K562 (cell line): ENCODE data around the gene P2RY11. TPM values are rescaled to one million over a fixed set of nuclear protein-coding genes. Genes with fewer than 3 reads are reported as not detected.

ENCODE experiments used
- ARID3A ChIP-seq: IDR thresholded peaks from 2 replicates; pipeline ENCODE4 v1.6.1; 2012; ENCODE audit warnings: low read depth, low read length, improper control_type of control experiment, borderline replicate concordance
- BRD9 ChIP-seq: fragments of 450-650 bp; IDR thresholded peaks from 2 replicates; pipeline ENCODE4 v1.6.1; 2018; ENCODE audit warnings: low read depth; ENCODE audit not compliant: partially characterized antibody
- DACH1 ChIP-seq: fragments of 450-650 bp; IDR thresholded peaks from 2 replicates; pipeline ENCODE4 v1.6.1; 2018; ENCODE audit not compliant: partially characterized antibody
- NR2C1 ChIP-seq, 2 experiments: fragments of 450-650 bp; IDR thresholded peaks; 2 replicates each; pipeline ENCODE4 v1.6.1; 2017; ENCODE audit warnings: mild to moderate bottlenecking in 2 of 2, antibody characterized with exemption in 1 of 2, inconsistent platforms in 1 of 2, missing compliant biosample characterization in 1 of 2, missing genetic modification characterization in 1 of 2
- SUPT5H ChIP-seq: fragments of 450-650 bp; IDR thresholded peaks from 2 replicates; pipeline ENCODE4 v1.6.1; 2016
- ZNF740 ChIP-seq, 3 experiments: fragments of 200-800 bp in 1 of 3; sonication (Bioruptor generic) in 1 of 3; sonication (generic) in 1 of 3; formaldehyde crosslinking in 1 of 3; IDR thresholded peaks; 2 replicates each; pipeline versions ENCODE4 v1.6.1 to v1.8.0; 2016 to 2022; ENCODE audit warnings: mild to moderate bottlenecking in 2 of 3, missing compliant biosample characterization in 2 of 3, missing genetic modification characterization in 2 of 3, missing genetic modification reagents in 1 of 3
- polyA plus RNA-seq, 8 experiments: library from polyadenylated mRNA; depleted of rRNA in 4 of 8; stranded (reverse) in 5 of 8; unstranded in 3 of 8; fragments of >200 nt; fragmentation: Nextera tagmentation in 2 of 8; fragmentation: Illumina TruSeq in 1 of 8; extraction: Ambion mirVana in 2 of 8; extraction: Trizol in 1 of 8; gene quantifications; 2 replicates each; pipeline versions ENCODE4 v1.2.1 to v1.2.3, GENCODE V29; 2011 to 2014; ENCODE audit warnings: inconsistent platforms in 1 of 8, missing spikeins in 1 of 8
- total RNA-seq, 7 experiments: library from RNA; depleted of rRNA in 6 of 7; stranded (reverse); fragments of >200 nt in 6 of 7; fragmentation: Illumina TruSeq in 2 of 7; extraction: Trizol in 2 of 7; gene quantifications; 2 replicates each; pipeline versions ENCODE4 v1.2.1 to v1.2.3, GENCODE V29; 2011 to 2021; ENCODE audit warnings: low replicate concordance in 1 of 7

The P2RY11 gene
- total and polyA plus RNA-seq, 9 of the 15 experiments (the other 6 are each of a cell fraction or from before 2014, with no cell fraction given), result 0.03 to 10.1 (median 1.5) TPM

- TF ChIP-seq ARID3A (no peak), BRD9 (no peak), ZNF740 (CRISPR knock-in tag; IDR thresholded peaks at IDR 0.05) (0 out of 2 replicates have a peak, but pooled peaks have one; percentile 21), ZNF740 (tag; IDR thresholded peaks at IDR 0.05) (no peak), NR2C1 (IDR thresholded peaks at IDR 0.05) (no peak), NR2C1 (tag; IDR thresholded peaks at IDR 0.05) (no peak), SUPT5H (peak; percentile 57), DACH1 (no peak)
Observed at GRCh38 chr19:10114651-10115391, 3.3 kb downstream of the P2RY11 start (continued).
